UCSD-AML1 (cell line): Measurements from ENCODE around the gene TNFRSF19.

Source experiments
- DNase-seq: peaks from one replicate; lab custom pipeline; 2025; ENCODE audit not compliant: unreplicated experiment; lab: John Stamatoyannopoulos, UW

Gene TNFRSF19

DNA sequence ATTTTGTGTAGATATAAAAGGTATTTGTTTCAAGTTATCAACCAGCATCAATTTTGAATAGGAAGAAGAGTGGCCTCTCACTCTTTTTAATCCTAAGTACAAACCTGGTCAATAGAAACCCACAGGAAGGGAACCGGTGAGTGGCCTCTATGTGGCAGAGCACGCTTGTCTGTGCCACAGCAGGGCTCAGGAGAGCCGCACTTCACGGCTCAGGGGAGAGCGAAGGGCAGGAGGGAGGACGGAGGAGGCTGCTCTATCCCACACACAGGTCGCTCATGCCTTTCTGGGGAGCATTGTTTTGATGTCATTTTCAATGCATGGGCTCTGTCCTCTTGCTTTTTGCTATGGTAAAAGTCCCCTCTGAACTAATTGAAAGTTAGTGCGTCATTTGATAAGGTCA is 57.2 kb downstream of the TNFRSF19 start:
- no peak for DNase-seq

DNA sequence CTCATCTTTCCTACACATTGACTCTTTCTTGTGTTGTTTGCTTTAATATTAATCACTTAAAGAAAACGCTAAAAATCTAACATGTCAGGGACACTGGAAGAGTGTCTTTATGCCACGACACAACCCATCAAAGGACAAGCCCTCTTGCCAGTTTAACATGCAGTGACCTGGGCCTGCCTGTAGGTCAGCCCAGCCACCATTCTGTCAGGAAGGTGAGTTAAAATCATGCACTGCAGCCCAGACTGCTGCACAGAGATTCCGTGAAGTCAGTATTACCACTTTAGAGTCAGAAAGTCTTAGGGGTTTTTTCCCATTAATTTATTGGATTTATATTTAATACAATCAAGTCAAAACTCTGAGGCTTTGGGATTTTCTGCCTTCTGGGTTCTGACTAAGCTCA is 58.0 kb downstream of the TNFRSF19 start:
- no peak for DNase-seq

DNA sequence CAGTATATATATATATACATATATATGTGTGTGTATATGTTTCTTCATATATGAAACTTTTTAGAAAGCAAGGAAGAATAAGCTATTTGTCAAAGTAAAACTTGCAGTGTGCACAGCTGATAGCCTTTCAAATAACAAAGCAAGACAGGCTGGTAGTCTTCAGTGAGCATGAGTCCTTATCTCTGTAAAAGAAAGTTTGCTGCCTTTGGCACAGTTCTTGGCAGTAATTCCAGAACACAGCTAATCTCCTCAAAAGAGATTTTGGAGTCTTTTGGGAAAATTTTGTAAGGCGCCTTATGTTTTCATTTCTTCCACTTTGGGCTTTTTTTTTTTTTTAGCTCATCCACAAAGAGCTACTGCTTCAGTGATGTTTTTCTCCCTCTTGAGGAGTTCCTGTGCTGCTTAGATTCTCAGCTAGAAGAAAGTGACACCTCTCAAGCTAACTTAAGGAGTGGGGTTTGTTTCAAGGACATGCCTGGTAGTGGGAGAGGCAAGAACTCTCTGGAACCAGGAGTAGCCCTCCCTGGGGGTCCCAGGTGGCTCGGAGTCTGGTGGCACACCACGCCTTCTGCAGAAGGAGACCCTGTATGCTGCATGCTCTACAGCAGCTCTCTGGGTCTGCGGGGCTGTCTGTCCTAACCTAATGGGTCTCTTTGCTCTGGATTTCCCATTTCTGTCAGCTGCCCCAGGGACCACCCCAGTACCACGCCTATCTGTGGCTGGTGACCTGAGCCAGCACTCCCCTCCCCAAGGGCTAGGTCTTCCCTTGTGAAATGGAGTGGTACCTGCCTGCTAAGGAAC is 58.8 kb downstream of the TNFRSF19 start:
- no peak for DNase-seq

DNA sequence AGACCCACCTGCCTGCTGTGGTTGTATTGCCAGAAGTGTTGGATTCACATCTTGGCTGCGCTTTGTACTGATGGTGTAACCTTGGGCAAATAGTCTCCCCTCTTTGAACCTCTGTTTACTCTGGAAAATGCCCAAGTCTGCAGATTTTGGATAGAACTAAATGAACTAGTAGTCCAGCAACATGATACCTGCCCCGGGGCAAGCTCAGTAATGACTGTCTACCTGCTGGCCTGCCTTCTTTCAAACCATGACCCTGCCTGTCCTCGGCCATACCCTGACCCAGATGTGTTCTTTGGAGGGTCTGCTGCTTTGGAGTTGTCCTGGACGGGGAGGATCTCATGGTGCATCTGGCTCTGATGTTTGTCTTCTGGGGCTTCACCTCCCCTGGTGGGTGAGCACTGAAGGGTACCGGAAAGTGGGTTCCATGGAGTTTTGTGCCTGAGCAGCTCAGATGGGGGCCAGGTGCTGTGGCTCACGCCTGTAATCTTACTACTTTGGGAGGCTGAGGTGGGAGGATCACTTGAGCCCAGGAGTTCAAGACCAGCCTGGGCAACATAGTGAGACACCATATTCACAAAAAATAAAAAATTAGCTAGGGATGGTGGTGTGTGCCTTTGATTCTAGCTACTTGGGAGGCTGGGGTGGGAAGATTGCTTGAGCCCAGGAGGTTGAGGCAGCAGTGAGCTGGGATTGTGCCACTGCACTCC is 59.5 kb downstream of the TNFRSF19 start:
- no peak for DNase-seq

DNA sequence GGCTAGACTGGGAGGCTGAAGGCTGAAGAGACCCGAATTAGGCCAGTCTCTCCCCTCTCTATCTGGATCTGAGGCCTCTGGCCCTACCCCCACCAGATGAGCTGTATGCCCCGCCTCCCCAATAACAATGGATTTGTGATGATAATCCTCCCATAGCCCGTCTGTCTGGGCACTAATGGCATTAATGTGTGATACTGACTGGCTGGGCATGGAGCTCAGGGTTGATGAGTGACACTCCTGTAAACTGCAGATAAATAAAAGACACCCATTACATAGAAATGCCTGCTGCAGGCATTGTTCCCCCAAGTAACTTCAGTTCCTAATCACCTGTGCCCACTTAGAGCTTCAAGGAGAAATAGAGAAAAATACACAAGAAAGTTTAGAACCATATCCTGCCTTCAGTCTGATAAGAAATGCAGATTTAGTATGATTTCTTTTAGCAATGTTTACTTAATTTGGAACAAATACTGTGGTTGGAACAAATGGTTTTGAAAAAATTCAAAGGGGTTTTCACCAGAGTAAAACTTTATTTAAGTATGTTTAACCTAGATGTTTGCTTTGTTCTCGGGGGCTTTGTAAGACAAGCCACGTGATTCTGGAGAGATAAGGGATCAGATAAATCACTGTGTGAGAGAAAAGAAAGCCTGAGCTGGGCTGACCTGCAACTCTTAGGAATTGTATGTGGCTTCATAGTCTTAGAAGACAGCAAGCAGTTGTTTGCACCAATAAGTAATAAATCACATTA is 60.3 kb downstream of the TNFRSF19 start:
- no peak for DNase-seq

DNA sequence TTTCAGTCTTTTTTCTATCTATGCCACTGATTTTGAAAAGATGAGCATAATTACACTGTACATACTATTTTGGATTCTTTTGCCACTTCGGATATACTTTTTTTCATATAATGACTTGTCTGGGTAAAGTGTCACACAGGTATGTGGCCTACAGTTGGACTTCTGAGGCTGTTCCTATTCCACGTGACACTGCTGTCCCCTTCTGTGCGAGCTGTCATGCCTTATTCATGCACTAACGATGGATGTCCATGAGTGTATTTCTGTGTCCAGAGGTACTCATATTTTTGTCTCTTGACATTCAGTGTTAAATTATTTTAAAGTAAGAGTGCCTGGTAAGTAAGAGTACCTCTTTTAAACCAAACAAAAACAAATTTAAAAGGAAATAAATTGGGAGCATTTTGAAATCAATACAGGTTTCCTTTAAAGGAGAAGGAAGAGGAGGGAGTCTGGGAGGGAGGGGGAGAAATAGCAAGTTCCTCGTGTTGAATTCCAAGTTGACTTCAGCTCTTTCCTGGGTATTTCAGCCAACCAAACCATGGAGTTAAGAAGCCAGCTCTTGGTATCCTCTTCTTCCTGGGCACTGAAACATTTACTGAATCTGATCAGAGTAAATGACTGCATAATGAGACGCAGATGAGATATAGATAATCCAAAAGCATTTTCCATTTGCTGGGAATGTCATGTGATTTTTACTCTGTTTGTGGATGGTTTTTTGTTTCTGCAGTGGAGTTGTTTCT is 61.3 kb downstream of the TNFRSF19 start:
- no peak for DNase-seq

DNA sequence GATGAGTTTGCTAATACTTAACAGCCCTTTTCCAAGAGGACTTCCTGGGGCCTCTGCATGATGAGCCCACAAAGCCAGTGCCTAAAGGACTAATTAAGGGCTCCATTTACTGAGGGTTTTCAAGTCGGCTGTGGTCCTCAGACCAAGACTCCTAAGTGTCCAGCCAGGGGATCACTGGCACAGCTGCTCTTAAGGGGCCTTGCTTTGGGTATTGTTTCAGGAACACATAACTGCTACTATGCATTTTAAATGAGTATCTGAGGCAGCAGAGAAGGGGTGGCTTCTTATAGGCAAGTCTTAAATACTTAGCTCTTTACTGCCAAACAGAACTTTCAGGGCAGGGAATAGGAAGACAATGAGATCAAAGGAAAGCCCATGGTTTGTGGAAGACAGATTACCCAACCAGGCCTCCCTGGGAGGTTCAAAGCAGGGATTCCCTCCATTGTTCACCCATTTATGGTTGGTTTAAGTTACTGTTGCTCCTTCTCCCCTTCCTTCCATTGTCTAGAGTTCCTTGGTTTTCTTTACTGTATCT is 61.9 kb downstream of the TNFRSF19 start:
- DNase-seq, result no peak

DNA sequence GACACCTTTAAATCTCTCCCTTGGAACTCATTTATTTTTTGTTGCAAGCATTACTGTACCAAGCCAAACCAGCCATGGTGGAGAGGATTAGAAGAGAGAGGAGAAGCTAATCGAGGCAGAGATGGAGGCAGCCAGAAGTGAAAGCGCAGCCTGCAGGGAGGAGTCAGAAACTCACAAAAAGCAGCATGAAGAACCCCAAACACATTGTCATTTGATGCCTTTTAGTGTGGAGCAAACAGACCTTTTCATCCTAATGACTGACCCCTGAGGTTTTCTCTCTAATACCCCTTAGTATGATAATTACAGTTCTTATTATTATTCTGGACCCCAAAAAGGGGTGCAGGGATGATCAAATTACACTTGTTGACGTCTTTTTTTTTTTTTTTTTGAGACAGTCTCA is 62.5 kb downstream of the TNFRSF19 start:
- DNase-seq, result no peak

DNA sequence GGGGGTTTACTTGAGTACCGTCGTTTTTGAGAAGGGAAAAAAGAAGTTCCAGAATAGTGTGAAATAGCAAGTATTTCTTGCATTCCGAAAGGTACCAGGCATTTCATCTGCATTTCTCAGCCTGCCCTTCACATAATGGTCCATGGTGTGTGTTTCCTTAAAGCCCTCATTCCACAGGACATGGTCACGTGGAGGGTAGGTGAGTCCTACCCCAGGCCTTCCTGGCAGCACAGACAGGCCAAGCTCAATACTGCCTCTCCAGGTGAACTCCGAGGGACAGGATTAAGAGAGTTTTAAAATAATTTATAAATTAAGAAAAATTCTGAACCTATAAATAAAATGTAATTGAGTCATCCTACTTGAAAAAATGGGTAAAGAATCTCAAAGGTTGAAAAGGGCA is 64.7 kb downstream of the TNFRSF19 start:
- no peak for DNase-seq

DNA sequence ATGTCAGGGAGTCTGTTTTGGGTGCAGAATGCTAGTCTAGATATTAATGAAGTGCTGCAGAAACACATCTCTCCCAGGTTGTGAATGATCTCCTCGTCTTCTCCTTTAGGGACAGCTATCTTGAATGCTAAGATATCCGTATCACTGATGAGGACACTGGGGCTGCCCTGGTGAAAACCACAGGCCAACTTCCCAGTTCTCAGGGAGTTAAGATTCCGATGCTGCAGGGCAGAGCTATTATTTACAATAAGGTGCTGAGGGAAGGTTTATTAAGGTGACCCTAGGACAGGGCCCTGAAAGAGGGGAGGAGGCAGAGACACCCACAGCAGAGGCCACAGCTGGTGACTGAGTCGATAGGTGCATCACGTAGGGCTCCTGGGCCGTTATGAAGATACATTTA is 66.1 kb downstream of the TNFRSF19 start:
- no peak for DNase-seq

DNA sequence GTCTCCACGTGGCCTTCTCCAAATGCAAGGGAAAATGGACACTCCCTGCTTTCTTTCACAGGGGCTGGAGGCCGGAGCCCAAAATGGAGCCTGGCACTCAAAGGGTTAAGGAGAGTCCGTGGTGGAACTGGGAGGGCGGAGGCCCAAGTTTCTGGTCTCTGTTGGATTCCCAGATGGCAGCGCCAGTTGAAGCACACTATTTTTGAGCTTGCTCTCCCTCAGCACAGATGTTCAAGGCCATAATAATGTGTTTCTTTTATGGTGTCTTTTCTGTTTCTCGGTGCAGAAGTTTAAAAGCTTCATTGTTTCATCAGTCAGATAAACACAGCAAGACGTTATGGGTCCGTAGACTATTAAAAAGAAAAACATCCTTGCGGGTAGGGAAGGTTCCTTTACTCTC is 67.6 kb downstream of the TNFRSF19 start:
- DNase-seq, result no peak

DNA sequence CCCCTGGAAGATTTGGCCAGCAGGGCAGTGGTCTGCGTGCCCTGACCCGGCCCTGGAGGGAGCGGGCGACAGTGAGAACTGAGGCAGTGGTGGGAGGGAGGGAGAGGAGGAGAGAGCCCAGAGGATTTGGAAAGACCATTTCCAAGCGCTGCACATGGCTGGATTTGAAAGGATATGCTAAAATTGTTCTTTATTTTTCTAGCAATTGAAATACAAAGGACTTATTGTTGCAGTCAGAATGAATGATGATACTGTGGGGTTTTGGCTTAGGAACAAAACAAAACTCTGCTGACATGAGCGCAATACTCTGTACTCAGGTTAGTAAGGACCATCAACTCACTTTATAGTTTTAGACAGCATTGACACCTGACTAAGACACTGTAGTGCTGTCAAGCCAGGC is 69.5 kb downstream of the TNFRSF19 start:
- no peak for DNase-seq

DNA sequence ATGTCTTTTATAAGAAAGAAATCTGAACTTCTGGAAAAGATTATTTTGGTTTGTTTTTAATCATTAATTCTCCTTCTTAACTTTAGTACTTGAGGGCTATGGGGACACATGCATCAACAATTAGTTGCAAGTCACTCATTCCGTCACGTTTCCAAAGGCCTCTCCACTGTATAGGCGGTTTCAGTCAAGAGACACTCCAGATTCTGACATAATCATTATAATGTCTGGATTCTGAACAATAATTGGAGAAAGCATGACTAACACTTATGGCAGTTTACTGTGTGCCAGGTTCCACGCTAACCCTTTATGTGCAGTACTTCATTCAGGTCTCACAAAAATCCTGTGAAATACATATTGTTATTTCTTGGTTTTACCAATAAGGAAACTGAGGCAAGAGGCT is 71.9 kb downstream of the TNFRSF19 start:
- no peak for DNase-seq

DNA sequence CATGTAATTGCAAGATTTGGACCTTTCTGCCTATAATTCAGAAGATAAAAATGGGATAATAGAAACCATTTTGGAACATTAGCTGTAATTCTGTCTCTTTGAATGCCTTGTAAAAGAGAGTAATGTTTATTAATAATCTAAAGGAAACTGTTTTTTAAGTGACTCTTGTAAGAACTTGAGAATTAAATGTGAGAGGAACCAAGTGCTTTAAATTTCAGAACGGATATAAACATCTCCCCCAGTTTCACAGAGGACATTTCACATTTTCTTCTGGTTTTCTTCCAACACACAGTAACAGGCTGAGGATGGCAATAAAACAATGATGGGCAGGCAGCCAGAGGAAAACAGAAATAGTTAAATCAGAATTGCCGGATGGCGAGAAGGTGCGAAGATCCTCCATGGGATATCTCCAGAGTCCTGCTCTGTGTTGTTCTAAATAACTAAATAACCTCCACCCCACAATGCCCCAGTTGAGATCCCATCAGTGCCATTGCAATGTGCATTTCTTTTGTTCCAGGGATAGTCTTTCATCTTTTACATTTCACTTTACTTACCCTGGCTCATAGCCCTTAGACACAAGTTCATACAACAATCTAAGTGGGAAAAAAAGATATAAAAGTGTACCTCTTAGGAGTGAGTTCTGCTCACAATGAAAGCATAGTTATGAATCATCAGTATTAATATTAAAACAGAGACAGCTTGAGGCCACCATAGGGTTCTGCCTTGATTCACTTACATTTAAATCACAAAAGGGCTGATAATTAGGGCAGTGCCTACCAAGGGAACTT is 73.3 kb downstream of the TNFRSF19 start:
- DNase-seq, result no peak

DNA sequence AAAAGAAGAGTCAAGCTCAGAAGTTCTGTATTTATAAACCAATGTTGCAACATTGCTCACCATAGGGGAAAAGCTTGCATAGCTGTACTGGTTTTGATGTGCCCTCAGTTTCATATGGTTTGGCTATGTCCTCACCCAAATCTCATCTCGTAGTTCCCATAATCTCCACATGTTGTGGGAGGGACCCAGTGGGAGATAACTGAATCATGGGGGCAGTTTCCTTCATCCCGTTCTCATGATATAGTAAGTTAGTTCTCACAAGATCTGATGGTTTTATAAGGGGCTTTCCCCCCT is 73.9 kb downstream of the TNFRSF19 start:
- no peak for DNase-seq

DNA sequence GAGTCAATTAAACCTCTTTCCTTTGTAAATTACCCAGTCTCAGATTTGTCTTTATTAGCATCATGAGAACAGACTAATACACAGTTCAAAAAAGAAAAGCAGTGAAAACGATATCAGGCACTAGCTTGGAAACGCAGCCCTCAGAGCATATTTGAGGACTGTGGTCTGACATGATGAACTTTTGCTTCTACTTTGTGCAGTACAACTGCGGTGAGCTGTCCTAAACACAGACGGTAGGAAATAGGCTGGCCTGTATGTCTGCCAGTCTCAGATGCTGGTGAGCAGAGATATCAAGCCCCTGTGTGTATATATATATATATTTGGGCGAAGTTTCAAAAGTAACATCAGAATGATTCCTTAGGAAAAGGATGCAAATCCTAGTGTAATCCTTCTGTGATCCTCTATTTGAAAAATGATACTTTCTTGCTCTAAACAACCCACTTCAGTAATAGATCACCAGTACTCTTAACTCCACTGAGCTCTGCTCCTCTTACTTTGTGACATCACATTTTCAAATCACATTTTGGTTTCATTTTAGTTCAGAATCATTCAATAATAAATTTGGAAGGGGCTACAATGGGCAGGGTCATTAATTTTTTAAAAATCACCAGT is 74.4 kb downstream of the TNFRSF19 start:
- no peak for DNase-seq

DNA sequence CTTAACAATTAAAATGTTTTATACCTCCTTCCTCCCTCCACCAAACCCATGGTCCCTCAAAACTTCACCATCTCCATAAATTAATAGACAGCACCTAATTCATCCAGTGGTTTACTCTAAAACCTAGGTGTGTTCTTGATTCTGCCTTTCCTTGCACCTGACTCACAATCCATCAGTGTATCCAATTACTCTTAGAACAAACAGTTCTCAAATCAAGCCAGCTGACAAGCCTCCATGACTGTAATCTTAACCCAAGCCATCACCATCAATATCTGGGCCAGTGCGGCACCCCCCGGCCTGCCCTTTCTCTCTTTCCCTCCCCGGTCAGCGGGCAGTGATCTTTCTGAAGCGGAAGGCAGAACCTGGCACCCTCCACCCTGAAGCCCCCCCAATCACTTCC is 75.6 kb downstream of the TNFRSF19 start:
- no peak for DNase-seq

DNA sequence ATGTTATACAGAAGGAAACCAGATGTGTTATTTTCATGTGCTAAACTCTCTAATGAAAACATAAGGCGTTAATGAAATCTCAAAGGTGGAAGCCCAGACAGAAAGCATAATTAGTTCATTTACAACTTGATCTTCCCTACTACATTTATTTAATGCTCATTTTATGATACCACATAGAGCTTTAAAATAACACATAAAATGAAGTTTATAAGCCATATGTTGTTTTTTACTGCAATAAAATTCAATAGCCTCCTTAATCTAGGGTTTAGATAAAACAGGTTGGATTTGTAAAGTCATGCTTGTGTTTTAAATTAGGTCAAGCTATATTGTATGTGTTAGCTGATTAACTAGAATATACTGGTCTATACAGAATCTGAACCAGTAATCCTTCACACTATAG is 81.2 kb downstream of the TNFRSF19 start:
- DNase-seq, result no peak

DNA sequence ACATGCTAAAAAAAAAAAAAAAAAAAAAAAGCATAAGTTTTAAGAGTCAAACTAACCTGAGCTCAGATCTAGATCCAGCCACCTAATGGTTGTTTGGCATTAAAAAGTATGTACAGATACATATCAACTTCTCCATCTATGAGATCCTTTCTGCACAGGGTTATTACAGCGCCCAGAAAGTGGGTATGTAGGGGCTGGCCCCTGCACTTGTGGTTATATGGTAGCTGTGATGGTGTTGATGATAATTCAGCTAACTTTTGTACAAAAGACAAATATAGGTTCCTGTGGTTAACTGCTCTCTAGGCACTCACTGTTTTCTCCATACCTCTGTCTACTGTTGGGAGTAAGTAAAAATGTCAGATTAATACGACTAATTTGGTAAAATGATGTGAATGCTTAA is 81.7 kb downstream of the TNFRSF19 start:
- DNase-seq, result no peak
